GM12878 (cell line): ENCODE measurements around the gene TAF9. TPM values are rescaled to one million over a fixed set of nuclear protein-coding genes. Genes with fewer than 3 reads are reported as not detected.

Experiments
- ATAC-seq: fragments of 200-7000 bp; cut with Tn5 transposase; 3 replicates; pipeline ENCODE4 v1.9.1; 2020; ENCODE audit warnings: mild to moderate bottlenecking, moderate library complexity
- BruUV-seq: library from RNA; stranded (reverse); fragments of 400-500 nt; replicated peaks from 2 replicates; lab custom pipeline; 2021; lab: Mats Ljungman, UMichigan
- CTCF ChIA-PET: fragments of 300-600 bp; sonication (Branson Sonifier 250); formaldehyde crosslinking; extraction: SDS; loops from one replicate; lab custom pipeline; 2021; ENCODE audit warnings: inconsistent platforms; lab: Yijun Ruan, JAX
- POLR2A ChIA-PET: fragments of 350-600 bp; formaldehyde crosslinking; extraction: SDS; loops from one replicate; lab custom pipeline; 2021; ENCODE audit warnings: inconsistent platforms; lab: Charles Lee
- RAD21 ChIA-PET: fragments of 300-600 bp; sonication (Branson Sonifier 250); formaldehyde crosslinking; loops from one replicate; lab custom pipeline; 2023; ENCODE audit warnings: antibody characterized with exemption; ENCODE audit not compliant: unreplicated experiment; lab: Charles Lee
- SMC1A ChIA-PET: fragments of 300-600 bp; sonication (Branson Sonifier 250); formaldehyde crosslinking; loops from one replicate; lab custom pipeline; 2023; ENCODE audit not compliant: unreplicated experiment, uncharacterized antibody; lab: Charles Lee
- DNase-seq: peaks from one replicate; pipeline ENCODE4 v3.0.0-alpha.2; 2011; ENCODE audit warnings: low read depth, low spot score
- FAIRE-seq: peaks from 3 replicates; lab custom pipeline; 2011; peaks lifted over from hg19 to GRCh38; lab: Jason Lieb, UNC
- H2AFZ ChIP-seq: 2 replicates; pipeline ENCODE4 v1.6.0; 2011; ENCODE audit warnings: low read depth, low read length, control low read depth; ENCODE audit not compliant: control insufficient read depth
- H3K27ac ChIP-seq: 2 replicates; pipeline ENCODE4 v1.5.1; 2011; ENCODE audit warnings: control low read depth; ENCODE audit not compliant: control insufficient read depth, insufficient read depth
- H3K27me3 ChIP-seq, 2 experiments: replicated peaks in 1 of 2; 2 replicates each; pipeline versions ENCODE4 v1.6.0 to v1.6.1; 2011; ENCODE audit warnings: low read length in 1 of 2; ENCODE audit not compliant: control insufficient read depth in 2 of 2, insufficient read depth in 2 of 2
- H3K36me3 ChIP-seq, 2 experiments: 2 replicates each; pipeline ENCODE4 v1.5.1; 2011; ENCODE audit warnings: low read length in 1 of 2; ENCODE audit not compliant: control insufficient read depth in 2 of 2, insufficient read depth in 2 of 2
- H3K4me1 ChIP-seq: 2 replicates; pipeline ENCODE4 v1.6.1; 2011; ENCODE audit warnings: mild to moderate bottlenecking, low read length, moderate library complexity, mixed read lengths; ENCODE audit not compliant: control insufficient read depth, insufficient read depth
- H3K4me2 ChIP-seq: 2 replicates; pipeline ENCODE4 v1.6.0; 2011; ENCODE audit warnings: control low read depth; ENCODE audit not compliant: control insufficient read depth, insufficient read depth
- H3K4me3 ChIP-seq: fragments of 200-600 bp; sonication (generic); 2 replicates; pipeline ENCODE4 v1.5.1; 2016
- H3K79me2 ChIP-seq: 2 replicates; pipeline ENCODE4 v1.6.0; 2011; ENCODE audit warnings: low read length; ENCODE audit not compliant: control insufficient read depth, insufficient read depth
- H3K9ac ChIP-seq: 2 replicates; pipeline ENCODE4 v1.8.0; 2011; ENCODE audit warnings: low read length, control low read depth, mixed read lengths; ENCODE audit not compliant: control insufficient read depth, insufficient read depth
- H3K9me3 ChIP-seq: replicated peaks from 3 replicates; pipeline ENCODE4 v1.5.1; 2011; ENCODE audit warnings: mild to moderate bottlenecking, low read length; ENCODE audit not compliant: control insufficient read depth, insufficient read depth
- H4K20me1 ChIP-seq: 2 replicates; pipeline ENCODE4 v1.6.0; 2011; ENCODE audit not compliant: control insufficient read depth, insufficient read depth
- BMI1 ChIP-seq: fragments of 450-650 bp; IDR thresholded peaks from 2 replicates; pipeline ENCODE4 v1.6.1; 2016; ENCODE audit warnings: mild to moderate bottlenecking, moderate library complexity, borderline replicate concordance
- ETV6 ChIP-seq, 2 experiments: fragments of 450-650 bp in 1 of 2; IDR thresholded peaks in 1 of 2; conservative IDR thresholded peaks in 1 of 2; 2 replicates each; pipeline ENCODE4 v1.6.1; 2014; ENCODE audit warnings: antibody characterized with exemption in 1 of 2, borderline replicate concordance in 1 of 2, low read depth in 1 of 2, mild to moderate bottlenecking in 1 of 2, moderate library complexity in 1 of 2
- GABPA ChIP-seq: IDR thresholded peaks from 2 replicates; pipeline ENCODE4 v1.6.1; 2014; ENCODE audit warnings: antibody characterized with exemption, low read depth, mild to moderate bottlenecking, inconsistent platforms
- HDAC2 ChIP-seq: fragments of 200-600 bp; sonication (generic); IDR thresholded peaks from 2 replicates; pipeline ENCODE4 v1.6.1; 2017
- MXI1 ChIP-seq: fragments of 150-350 bp; IDR thresholded peaks from 2 replicates; pipeline ENCODE4 v1.6.1; 2011; ENCODE audit warnings: low read depth, mild to moderate bottlenecking, inconsistent platforms, low read length, improper control_type of control experiment
- MYB ChIP-seq: fragments of 150-350 bp; IDR thresholded peaks from 2 replicates; pipeline ENCODE4 v1.6.1; 2014; ENCODE audit warnings: mild to moderate bottlenecking, low read depth, low read length, borderline replicate concordance
- NR2C1 ChIP-seq: fragments of 450-650 bp; IDR thresholded peaks from 2 replicates; pipeline ENCODE4 v1.6.1; 2017; ENCODE audit warnings: antibody characterized with exemption, mild to moderate bottlenecking, moderate library complexity
- RB1 ChIP-seq: fragments of 450-650 bp; formaldehyde crosslinking; IDR thresholded peaks from 2 replicates; pipeline ENCODE4 v1.6.1; 2017; ENCODE audit warnings: mild to moderate bottlenecking, borderline replicate concordance
- SPI1 ChIP-seq: IDR thresholded peaks from 2 replicates; pipeline ENCODE4 v1.6.1; 2011; ENCODE audit warnings: low read depth, mild to moderate bottlenecking, low read length, moderate library complexity, borderline replicate concordance; ENCODE audit not compliant: insufficient read depth
- STAT3 ChIP-seq: IDR thresholded peaks from 2 replicates; pipeline ENCODE4 v1.6.1; 2011; ENCODE audit warnings: low read depth, low read length, improper control_type of control experiment
- SUZ12 ChIP-seq: fragments of 200-600 bp; sonication (generic); IDR thresholded peaks from one replicate; pipeline ENCODE4 v1.6.1; 2018; ENCODE audit warnings: antibody characterized with exemption, mild to moderate bottlenecking; ENCODE audit not compliant: unreplicated experiment
- TBL1XR1 ChIP-seq: IDR thresholded peaks from 2 replicates; pipeline ENCODE4 v1.6.1; 2012; ENCODE audit warnings: low read depth, low read length, improper control_type of control experiment
- TCF3 ChIP-seq: IDR thresholded peaks from 2 replicates; pipeline ENCODE4 v1.6.1; 2012; ENCODE audit warnings: low read depth, mild to moderate bottlenecking, low read length, borderline replicate concordance; ENCODE audit not compliant: insufficient read depth
- YY1 ChIP-seq: IDR thresholded peaks from 2 replicates; pipeline ENCODE4 v1.6.1; 2011; ENCODE audit warnings: low read depth, mild to moderate bottlenecking, low read length
- ZNF217 ChIP-seq: fragments of 450-650 bp; IDR thresholded peaks from 2 replicates; pipeline ENCODE4 v1.6.1; 2017; ENCODE audit warnings: antibody characterized with exemption, mild to moderate bottlenecking
- ZNF24 ChIP-seq: fragments of 450-650 bp; IDR thresholded peaks from 2 replicates; pipeline ENCODE4 v1.6.1; 2017; ENCODE audit warnings: antibody characterized with exemption, mild to moderate bottlenecking
- ZNF274 ChIP-seq: IDR thresholded peaks from one replicate; pipeline ENCODE4 v1.8.0; 2011; ENCODE audit not compliant: insufficient read length, insufficient read depth
- WGBS: methylation state at CpG from one replicate; pipeline ENCODE4 v1.1.6; 2016; ENCODE audit warnings: low lambda C conversion rate; ENCODE audit not compliant: insufficient replicate concordance, insufficient coverage; ENCODE audit errors: missing lambda C conversion rate; 5-methylcytosine and 5-hydroxymethylcytosine counted together
- in situ Hi-C: fragments of 300-500 bp; cut with MboI; formaldehyde crosslinking; loops from 9 replicates; pipeline ENCODE4 v1.14.3; 2018; ENCODE audit warnings: mixed read lengths
- intact Hi-C: fragments of 100-400 bp; cut with micrococcal nuclease; formaldehyde crosslinking; loops from one replicate; pipeline ENCODE4 v1.14.2; 2022; ENCODE audit not compliant: unreplicated experiment
- polyA plus RNA-seq, 11 experiments: library from polyadenylated mRNA; depleted of rRNA in 4 of 11; unstranded in 6 of 11; stranded (reverse) in 5 of 11; fragments of >200 nt; fragmentation: Nextera tagmentation in 4 of 11; fragmentation: Illumina TruSeq in 1 of 11; extraction: Ambion mirVana in 4 of 11; extraction: Trizol in 1 of 11; gene quantifications; 1 replicate in 1 of 11; 2 replicates in 10 of 11; pipeline versions ENCODE4 v1.2.1 to v1.2.3, GENCODE V29; 2011 to 2016; ENCODE audit warnings: inconsistent platforms in 2 of 11, missing spikeins in 2 of 11, low read depth in 1 of 11
- total RNA-seq, 4 experiments: library from RNA; depleted of rRNA in 3 of 4; stranded (reverse); fragments of >200 nt in 3 of 4; fragmentation: Illumina TruSeq in 1 of 4; extraction: Trizol in 1 of 4; gene quantifications; 2 replicates each; pipeline versions ENCODE4 v1.2.1 to v1.2.3, GENCODE V29; 2013 to 2021
- TF ChIP-seq, protein P1 (sequence below): fragments of 450-650 bp; IDR thresholded peaks from 2 replicates; pipeline ENCODE4 v1.6.1; 2018; ENCODE audit warnings: borderline replicate concordance, mild to moderate bottlenecking; ENCODE audit not compliant: partially characterized antibody
- TF ChIP-seq, protein P2 (sequence below): IDR thresholded peaks from 2 replicates; pipeline ENCODE4 v1.6.1; 2012; ENCODE audit warnings: low read depth, low read length, improper control_type of control experiment

The TAF9 gene
- total and polyA plus RNA-seq, 10 of the 15 experiments (the other 5 are each of a cell fraction or from before 2014, with no cell fraction given), result 64.4 to 318 (median 150) TPM

DNA sequence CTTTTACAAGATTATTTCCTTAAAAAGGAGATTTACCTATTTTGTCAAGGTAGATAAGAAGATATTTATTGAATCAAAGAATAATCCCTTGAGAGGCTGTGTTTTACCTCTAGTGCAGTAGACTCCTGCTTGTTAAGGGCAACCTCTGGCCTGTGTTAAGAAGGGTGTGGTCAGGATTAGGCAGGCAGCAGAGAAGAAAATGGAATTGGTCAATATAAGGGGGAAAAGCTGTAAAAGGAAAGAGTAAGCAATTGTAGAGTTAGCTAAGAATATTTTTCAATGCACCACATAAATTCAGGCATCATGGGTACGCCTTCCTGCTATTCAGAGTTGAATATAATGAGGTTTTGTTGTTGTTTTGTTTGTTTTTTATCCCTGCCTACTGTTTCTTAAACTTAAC, 43.0 kb downstream of the TAF9 start:
- Histone ChIP-seq H3K9ac (no peak overlapping the region), H3K36me3 (no peaks in the 10 kb centered on the region), H3K27ac (no peak overlapping the region), H4K20me1 (no peaks in the 10 kb centered on the region), H3K4me2 (no peak overlapping the region), H3K9me3 (no peaks in the 10 kb centered on the region), H3K79me2 (no peaks in the 10 kb centered on the region), H3K27me3 (no peaks in the 10 kb centered on the region), H3K4me1 (no peaks in the 10 kb centered on the region), H2AFZ (no peak overlapping the region), H3K4me3 (no peak overlapping the region)
- TF ChIP-seq HDAC2 (no peak), SUZ12 (no peak), YY1 (no peak), SPI1 (no peak), ZNF217 (no peak), BMI1 (no peak), ZNF274 (no peak), TBL1XR1 (no peak), ZNF24 (no peak), STAT3 (no peak), MYB (no peak), GABPA (no peak), ETV6 (conservative IDR thresholded peaks at IDR 0.05 in 1 of 2, IDR thresholded peaks at IDR 0.05 in 1 of 2; ENCODE audit: borderline replicate concordance in 1 of 2, low read depth in 1 of 2) (no peak), TCF3 (no peak), MXI1 (no peak), RB1 (no peak), NR2C1 (no peak)
- TF ChIP-seq, protein P1, sequence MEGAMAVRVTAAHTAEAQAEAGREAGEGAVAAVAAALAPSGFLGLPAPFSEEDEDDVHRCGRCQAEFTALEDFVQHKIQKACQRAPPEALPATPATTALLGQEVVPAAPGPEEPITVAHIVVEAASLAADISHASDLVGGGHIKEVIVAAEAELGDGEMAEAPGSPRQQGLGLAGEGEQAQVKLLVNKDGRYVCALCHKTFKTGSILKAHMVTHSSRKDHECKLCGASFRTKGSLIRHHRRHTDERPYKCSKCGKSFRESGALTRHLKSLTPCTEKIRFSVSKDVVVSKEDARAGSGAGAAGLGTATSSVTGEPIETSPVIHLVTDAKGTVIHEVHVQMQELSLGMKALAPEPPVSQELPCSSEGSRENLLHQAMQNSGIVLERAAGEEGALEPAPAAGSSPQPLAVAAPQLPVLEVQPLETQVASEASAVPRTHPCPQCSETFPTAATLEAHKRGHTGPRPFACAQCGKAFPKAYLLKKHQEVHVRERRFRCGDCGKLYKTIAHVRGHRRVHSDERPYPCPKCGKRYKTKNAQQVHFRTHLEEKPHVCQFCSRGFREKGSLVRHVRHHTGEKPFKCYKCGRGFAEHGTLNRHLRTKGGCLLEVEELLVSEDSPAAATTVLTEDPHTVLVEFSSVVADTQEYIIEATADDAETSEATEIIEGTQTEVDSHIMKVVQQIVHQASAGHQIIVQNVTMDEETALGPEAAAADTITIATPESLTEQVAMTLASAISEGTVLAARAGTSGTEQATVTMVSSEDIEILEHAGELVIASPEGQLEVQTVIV, result no peak
- TF ChIP-seq, protein P2, sequence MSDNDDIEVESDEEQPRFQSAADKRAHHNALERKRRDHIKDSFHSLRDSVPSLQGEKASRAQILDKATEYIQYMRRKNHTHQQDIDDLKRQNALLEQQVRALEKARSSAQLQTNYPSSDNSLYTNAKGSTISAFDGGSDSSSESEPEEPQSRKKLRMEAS, result no peak
- DNase-seq, result no peak
- intact Hi-C loops, result no loop called here
- 100% methylated on average over 1 of the region's 1 CpG for WGBS
- CTCF ChIA-PET, result interaction anchor here (0.6 kb wide), 1 partner anchor 282 kb away, joined by 3 read pairs; no protein-coding TSS in a partner anchor
- POLR2A ChIA-PET, result interaction anchor here (0.5 to 0.7 kb wide), 2 partner anchors 57 to 280 kb away, joined by 4 to 6 read pairs; no protein-coding TSS in a partner anchor
- RAD21 ChIA-PET, result no interaction called here
- FAIRE-seq, result no peak
- SMC1A ChIA-PET, result interaction anchor here (0.6 kb wide), 1 partner anchor 303 kb away, joined by 3 read pairs; no protein-coding TSS in a partner anchor
- no peak for ATAC-seq
- in situ Hi-C loops, result no loop called here
- no TSS peak for BruUV-seq
